ENCODE data around the gene UROS.

- TF ChIP-seq, protein P1, sequence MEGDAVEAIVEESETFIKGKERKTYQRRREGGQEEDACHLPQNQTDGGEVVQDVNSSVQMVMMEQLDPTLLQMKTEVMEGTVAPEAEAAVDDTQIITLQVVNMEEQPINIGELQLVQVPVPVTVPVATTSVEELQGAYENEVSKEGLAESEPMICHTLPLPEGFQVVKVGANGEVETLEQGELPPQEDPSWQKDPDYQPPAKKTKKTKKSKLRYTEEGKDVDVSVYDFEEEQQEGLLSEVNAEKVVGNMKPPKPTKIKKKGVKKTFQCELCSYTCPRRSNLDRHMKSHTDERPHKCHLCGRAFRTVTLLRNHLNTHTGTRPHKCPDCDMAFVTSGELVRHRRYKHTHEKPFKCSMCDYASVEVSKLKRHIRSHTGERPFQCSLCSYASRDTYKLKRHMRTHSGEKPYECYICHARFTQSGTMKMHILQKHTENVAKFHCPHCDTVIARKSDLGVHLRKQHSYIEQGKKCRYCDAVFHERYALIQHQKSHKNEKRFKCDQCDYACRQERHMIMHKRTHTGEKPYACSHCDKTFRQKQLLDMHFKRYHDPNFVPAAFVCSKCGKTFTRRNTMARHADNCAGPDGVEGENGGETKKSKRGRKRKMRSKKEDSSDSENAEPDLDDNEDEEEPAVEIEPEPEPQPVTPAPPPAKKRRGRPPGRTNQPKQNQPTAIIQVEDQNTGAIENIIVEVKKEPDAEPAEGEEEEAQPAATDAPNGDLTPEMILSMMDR (IDR thresholded peaks at IDR 0.05): no peak
- TF ChIP-seq ZFX (IDR thresholded peaks at IDR 0.05; ENCODE audit: borderline replicate concordance): no peak
Observed at GRCh38 chr10:125811251-125811650, 11.8 kb downstream of the UROS start.
